Retinal pigment epithelial cell (primary cell): Measurements from ENCODE around the gene PRLR.

Experiments used
- DNase-seq: peaks from one replicate; pipeline ENCODE4 v3.0.0-alpha.2; 2010; ENCODE audit warnings: low read depth
- H3K4me3 ChIP-seq: 2 replicates; pipeline ENCODE4 v1.5.1; 2011; ENCODE audit warnings: mild to moderate bottlenecking, low read length, control low read depth, moderate library complexity
- TF ChIP-seq, protein P1 (sequence below): conservative IDR thresholded peaks from 2 replicates; pipeline ENCODE4 v1.5.1; 2011; ENCODE audit warnings: low read depth, low read length, control low read depth, inconsistent platforms

The PRLR gene

DNA sequence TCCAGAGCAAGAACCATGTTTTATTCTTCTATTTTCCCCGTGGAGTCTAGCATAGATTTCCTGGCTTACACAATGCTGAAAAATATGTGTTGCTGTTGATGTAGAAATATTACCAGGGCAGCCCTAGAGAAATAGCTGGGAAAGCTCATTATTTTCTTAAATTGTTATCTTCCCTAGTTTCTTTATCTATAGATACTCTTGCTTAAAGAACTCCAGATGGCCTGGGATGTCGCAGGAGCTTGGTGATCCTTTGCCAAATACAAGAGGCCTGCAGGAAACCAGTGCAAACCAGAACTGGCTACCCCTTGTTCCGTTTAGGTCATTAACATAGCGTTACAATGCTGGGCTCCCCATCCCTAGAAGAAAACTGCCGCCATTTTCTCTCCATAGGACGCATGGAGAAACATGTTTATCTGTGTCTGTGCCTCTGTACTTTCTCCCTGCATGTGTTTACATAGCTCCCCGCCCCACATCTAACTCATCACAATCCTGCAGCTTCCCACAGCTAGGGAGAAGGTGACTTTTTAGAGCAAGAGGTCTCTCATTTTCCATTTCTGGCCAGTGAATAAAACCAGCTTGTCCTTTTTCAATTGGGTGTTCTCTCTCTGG is 6.4 kb downstream of the PRLR start:
- TF ChIP-seq, protein P1, sequence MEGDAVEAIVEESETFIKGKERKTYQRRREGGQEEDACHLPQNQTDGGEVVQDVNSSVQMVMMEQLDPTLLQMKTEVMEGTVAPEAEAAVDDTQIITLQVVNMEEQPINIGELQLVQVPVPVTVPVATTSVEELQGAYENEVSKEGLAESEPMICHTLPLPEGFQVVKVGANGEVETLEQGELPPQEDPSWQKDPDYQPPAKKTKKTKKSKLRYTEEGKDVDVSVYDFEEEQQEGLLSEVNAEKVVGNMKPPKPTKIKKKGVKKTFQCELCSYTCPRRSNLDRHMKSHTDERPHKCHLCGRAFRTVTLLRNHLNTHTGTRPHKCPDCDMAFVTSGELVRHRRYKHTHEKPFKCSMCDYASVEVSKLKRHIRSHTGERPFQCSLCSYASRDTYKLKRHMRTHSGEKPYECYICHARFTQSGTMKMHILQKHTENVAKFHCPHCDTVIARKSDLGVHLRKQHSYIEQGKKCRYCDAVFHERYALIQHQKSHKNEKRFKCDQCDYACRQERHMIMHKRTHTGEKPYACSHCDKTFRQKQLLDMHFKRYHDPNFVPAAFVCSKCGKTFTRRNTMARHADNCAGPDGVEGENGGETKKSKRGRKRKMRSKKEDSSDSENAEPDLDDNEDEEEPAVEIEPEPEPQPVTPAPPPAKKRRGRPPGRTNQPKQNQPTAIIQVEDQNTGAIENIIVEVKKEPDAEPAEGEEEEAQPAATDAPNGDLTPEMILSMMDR, result no peak
- DNase-seq, result no peak
- H3K4me3 ChIP-seq, result no peak overlapping the region

DNA sequence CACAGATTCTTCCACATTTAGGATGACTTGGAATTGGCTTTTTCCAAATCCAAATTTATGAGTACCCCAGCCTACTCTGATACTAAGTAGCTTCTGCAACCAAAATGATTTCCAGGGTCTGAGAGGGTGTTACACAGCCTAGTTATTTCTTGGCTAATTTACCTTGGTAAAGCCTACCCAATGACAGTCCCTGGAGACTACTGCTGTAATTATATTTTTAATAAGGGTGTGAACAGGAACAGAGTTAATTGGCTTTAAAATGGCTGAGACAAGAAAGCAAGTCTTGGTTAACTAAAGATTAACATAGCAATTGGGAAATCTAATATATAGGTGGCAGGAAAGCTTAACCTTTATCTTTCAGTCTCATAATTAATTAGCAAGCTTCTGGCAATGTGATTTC is 9.3 kb downstream of the PRLR start:
- TF ChIP-seq, protein P1, result no peak
- H3K4me3 ChIP-seq, result no peak overlapping the region
- DNase-seq, result no peak

DNA sequence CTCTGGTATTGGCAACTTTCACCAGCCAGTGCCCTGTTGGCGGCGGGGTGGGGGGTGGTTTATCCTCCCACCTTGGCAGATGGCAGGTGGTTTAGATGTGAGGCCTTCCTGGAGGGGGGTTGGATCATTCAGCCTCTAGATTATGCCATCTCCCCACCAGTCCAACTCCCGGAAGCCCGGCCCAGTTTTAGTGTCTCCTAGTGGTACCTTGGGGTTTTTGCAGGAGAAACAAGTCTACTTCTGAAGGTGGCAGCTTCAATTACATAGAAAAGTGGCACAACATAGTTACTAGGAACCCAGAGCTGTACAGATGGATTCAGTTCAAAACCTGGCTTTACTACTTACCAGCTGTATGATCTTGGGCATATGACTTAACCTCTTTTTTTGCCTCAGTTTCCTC is 11.3 kb downstream of the PRLR start:
- TF ChIP-seq, protein P1, result no peak
- DNase-seq, result no peak

DNA sequence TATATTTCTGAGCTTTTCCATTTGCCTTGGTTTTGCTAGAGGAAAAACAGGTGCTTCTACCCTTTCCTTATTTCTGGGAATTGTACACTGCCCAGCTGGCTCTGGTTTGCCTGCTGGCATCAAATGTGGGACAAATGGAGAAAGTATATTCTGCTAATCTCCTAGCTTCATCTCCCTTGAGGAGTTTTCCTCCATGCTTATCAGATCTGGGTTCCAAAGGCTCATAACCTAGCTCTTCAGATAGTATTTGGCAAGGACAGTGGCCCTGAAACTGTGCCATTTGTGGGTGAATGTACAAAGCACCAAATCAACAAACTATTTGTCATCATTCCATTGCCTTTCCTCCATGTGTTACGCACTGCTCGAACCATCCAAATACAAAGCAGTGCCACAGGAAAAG is 16.2 kb downstream of the PRLR start:
- no peak overlapping the region for H3K4me3 ChIP-seq
- DNase-seq, result no peak

More for the DNA sequence above, 11.3 kb downstream of the PRLR start:
- no peak overlapping the region for H3K4me3 ChIP-seq

DNA sequence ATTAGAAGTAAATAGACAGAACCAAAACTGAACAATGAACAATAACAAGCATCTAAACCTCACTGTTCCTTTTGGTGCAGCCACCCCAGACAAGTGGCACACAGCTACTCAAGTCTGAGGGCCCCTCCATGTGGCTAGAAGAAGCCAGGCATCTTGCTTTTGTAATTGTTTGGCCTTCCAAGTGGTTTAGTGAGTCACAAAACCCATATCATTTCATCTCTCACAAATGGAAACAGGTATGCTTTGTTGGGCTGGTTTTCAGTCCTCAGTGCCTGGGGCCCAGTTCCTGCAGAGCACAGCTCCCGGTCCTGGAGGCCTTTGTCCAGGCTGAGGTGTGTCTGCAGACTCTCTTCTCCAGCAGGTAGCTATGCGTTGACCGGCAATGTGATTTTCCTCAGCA is 16.7 kb downstream of the PRLR start:
- TF ChIP-seq, protein P1, result no peak
- no peak for DNase-seq

More for the DNA sequence above, 16.2 kb downstream of the PRLR start:
- TF ChIP-seq, protein P1, result no peak

DNA sequence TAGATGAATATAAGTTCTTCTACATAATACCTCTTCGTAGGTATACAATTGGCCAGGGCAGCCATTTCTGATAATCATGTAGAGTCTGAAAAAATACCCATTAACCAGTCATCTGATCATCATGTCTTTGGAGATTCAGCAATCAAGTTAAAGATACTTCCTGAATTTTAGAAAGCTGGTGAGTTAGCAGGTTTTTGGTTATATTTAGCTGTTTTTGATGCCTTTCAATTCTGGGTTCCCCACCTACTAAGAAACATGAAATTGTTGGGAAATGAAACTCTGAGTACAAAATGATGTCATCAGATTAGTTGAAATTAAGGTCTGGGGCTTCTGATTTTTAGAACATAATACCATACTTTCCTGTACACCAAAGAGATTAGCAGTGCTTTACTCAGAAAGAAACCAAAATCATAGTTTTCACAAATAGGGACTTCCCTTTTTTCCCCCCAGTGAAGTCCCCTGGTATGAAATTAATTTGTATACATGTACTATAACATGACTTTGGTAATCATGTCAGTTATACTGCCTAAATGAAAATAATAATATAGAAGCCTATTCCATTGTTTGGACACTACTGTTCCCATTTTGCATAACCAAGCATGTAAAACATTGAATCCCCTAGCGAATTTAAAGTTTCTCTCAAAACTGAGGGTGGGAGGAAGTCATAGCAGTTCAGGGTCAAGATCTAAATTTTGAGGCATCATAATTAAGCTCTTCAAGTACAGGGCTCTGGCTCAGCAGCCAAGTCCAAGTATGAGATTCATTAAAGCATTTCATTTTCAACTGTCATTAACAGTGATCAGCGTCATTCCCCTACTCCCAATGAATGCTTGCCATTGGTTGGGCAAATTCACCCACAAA is 17.9 kb downstream of the PRLR start:
- H3K4me3 ChIP-seq, result no peak overlapping the region
- no peak for DNase-seq
- TF ChIP-seq, protein P1, result no peak

More for the DNA sequence above, 16.7 kb downstream of the PRLR start:
- no peak overlapping the region for H3K4me3 ChIP-seq

DNA sequence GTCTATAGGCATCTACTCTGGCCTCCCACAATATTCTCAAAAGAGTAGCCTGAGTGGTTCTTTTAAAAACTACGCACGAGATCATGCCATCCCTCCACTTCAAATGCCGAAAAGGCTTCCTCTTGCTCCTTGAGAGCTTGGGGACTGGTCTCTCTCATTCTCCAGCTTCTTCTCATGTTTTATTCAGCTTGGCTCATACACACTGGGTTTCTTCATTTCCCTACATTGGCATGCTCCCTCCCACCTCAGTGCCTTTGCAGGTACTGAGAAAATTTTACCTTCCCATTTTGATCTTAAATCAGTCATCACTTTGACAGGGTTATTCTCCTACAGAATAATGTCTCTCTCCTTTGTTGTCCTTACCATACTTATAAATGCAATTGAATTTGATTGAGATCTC is 20.4 kb downstream of the PRLR start:
- DNase-seq, result no peak
- TF ChIP-seq, protein P1, result no peak

More for the DNA sequence above, 20.4 kb downstream of the PRLR start:
- no peak overlapping the region for H3K4me3 ChIP-seq
